A549 (cell line): ENCODE data around the gene KCNH8. TPM values are rescaled to one million over a fixed set of nuclear protein-coding genes. Genes with fewer than 3 reads are reported as not detected.
A peak's percentile ranks its signal among the peaks of the same experiment; 100 is the strongest.

Source experiments
- ATAC-seq, 2 experiments: fragments of 200-7000 bp in 1 of 2; fragments of >200 bp in 1 of 2; cut with Nextera tagmentation in 1 of 2; cut with Tn5 transposase in 1 of 2; 3 replicates each; pipeline versions ENCODE4 v1.8.0 to v1.9.1; 2018 to 2020; ENCODE audit warnings: mild to moderate bottlenecking in 1 of 2, moderate library complexity in 1 of 2
- CTCF ChIA-PET: fragments of 300-600 bp; sonication (Branson Sonifier 250); formaldehyde crosslinking; extraction: SDS; loops from one replicate; lab custom pipeline; 2021; ENCODE audit warnings: antibody characterized with exemption, inconsistent platforms; lab: Yijun Ruan, JAX
- POLR2A ChIA-PET: fragments of 350-600 bp; formaldehyde crosslinking; extraction: SDS; loops from one replicate; lab custom pipeline; 2021; ENCODE audit warnings: antibody characterized with exemption, inconsistent platforms; lab: Yijun Ruan, JAX
- DNase-seq, 2 experiments: peaks; one replicate each; pipeline versions ENCODE4 v3.0.0 to v3.0.0-alpha.2; 2011 to 2016; ENCODE audit warnings: low read depth in 1 of 2, low spot score in 1 of 2
- FAIRE-seq: peaks from 2 replicates; lab custom pipeline; 2011; peaks lifted over from hg19 to GRCh38; lab: Jason Lieb, UNC
- H3K27ac ChIP-seq, 2 experiments: fragments of >200 bp; sonication (Bioruptor Twin); formaldehyde crosslinking; 3 replicates each; pipeline ENCODE4 v1.5.1; 2016 to 2017
- H3K4me1 ChIP-seq: fragments of >200 bp; sonication (Bioruptor Twin); formaldehyde crosslinking; 3 replicates; pipeline ENCODE4 v1.6.1; 2016
- H3K4me2 ChIP-seq: fragments of >200 bp; sonication (Bioruptor Twin); formaldehyde crosslinking; 3 replicates; pipeline ENCODE4 v1.6.1; 2016
- H3K4me3 ChIP-seq: fragments of >200 bp; sonication (Bioruptor Twin); formaldehyde crosslinking; 3 replicates; pipeline ENCODE4 v1.5.1; 2016
- H3K9me3 ChIP-seq: fragments of >200 bp; sonication (Bioruptor Twin); formaldehyde crosslinking; 3 replicates; pipeline ENCODE4 v1.6.1; 2016
- CBX8 ChIP-seq: fragments of 200-600 bp; sonication (generic); IDR thresholded peaks from 2 replicates; pipeline ENCODE4 v1.6.1; 2016
- CEBPB ChIP-seq, 2 experiments: fragments of >200 bp in 1 of 2; sonication (Bioruptor Twin) in 1 of 2; formaldehyde crosslinking in 1 of 2; IDR thresholded peaks; 2 replicates each; pipeline ENCODE4 v1.6.1; 2012 to 2016
- EHF ChIP-seq: fragments of 250-450 bp; sonication (Bioruptor Pico); IDR thresholded peaks from 2 replicates; pipeline ENCODE4 v1.5.0; 2020; ENCODE audit warnings: mild to moderate bottlenecking
- ESRRA ChIP-seq: fragments of 150-350 bp; IDR thresholded peaks from 2 replicates; pipeline ENCODE4 v1.6.1; 2014; ENCODE audit warnings: mild to moderate bottlenecking, low read length, borderline replicate concordance
- FOXS1 ChIP-seq: fragments of 250-450 bp; sonication (Bioruptor Pico); IDR thresholded peaks from 2 replicates; pipeline ENCODE4 v1.5.0; 2020; ENCODE audit warnings: mild to moderate bottlenecking, moderate library complexity
- GATA3 ChIP-seq: IDR thresholded peaks from 2 replicates; pipeline ENCODE4 v1.6.1; 2012; ENCODE audit warnings: borderline replicate concordance
- HDAC2 ChIP-seq: fragments of 200-600 bp; sonication (generic); IDR thresholded peaks from 2 replicates; pipeline ENCODE4 v1.6.1; 2016
- HOXA7 ChIP-seq: fragments of 250-450 bp; sonication (Bioruptor Pico); IDR thresholded peaks from 2 replicates; pipeline ENCODE4 v1.5.0; 2020; ENCODE audit warnings: mild to moderate bottlenecking, moderate library complexity
- HOXB5 ChIP-seq: fragments of 250-450 bp; sonication (Bioruptor Pico); IDR thresholded peaks from 2 replicates; pipeline ENCODE4 v1.5.0; 2020; ENCODE audit warnings: mild to moderate bottlenecking, moderate library complexity
- JUN ChIP-seq, 2 experiments: fragments of >200 bp; sonication (Bioruptor Twin); formaldehyde crosslinking; IDR thresholded peaks; 2 replicates in 1 of 2; 3 replicates in 1 of 2; pipeline ENCODE4 v1.6.1; 2016 to 2017
- JUNB ChIP-seq: fragments of >200 bp; sonication (Bioruptor Twin); formaldehyde crosslinking; IDR thresholded peaks from 2 replicates; pipeline ENCODE4 v1.6.1; 2016
- MAZ ChIP-seq: fragments of 150-350 bp; IDR thresholded peaks from 2 replicates; pipeline ENCODE4 v1.6.1; 2014; ENCODE audit warnings: antibody characterized with exemption, low read depth, low read length, borderline replicate concordance
- MYC ChIP-seq: IDR thresholded peaks from 2 replicates; pipeline ENCODE4 v1.6.1; 2012; ENCODE audit warnings: mild to moderate bottlenecking, inconsistent platforms, low read length, improper control_type of control experiment, borderline replicate concordance
- NPAS2 ChIP-seq: fragments of 250-450 bp; sonication (Bioruptor Pico); IDR thresholded peaks from 2 replicates; pipeline ENCODE4 v1.8.0; 2022; ENCODE audit warnings: mild to moderate bottlenecking, moderate library complexity, borderline replicate concordance
- NR3C1 ChIP-seq: fragments of >200 bp; sonication (Bioruptor Twin); formaldehyde crosslinking; IDR thresholded peaks from 3 replicates; pipeline ENCODE4 v1.6.1; 2017
- RARB ChIP-seq: fragments of 250-450 bp; sonication (Bioruptor Pico); IDR thresholded peaks from 2 replicates; pipeline ENCODE4 v1.8.0; 2021; ENCODE audit warnings: mild to moderate bottlenecking, moderate library complexity
- RCOR1 ChIP-seq: fragments of 150-350 bp; IDR thresholded peaks from 2 replicates; pipeline ENCODE4 v1.6.1; 2014; ENCODE audit warnings: antibody characterized with exemption, low read length, low read depth
- RFX5 ChIP-seq: fragments of 450-650 bp; IDR thresholded peaks from 2 replicates; pipeline ENCODE4 v1.7.1; 2014; ENCODE audit warnings: antibody characterized with exemption, mild to moderate bottlenecking, moderate library complexity
- RNF2 ChIP-seq: fragments of 200-600 bp; sonication (generic); IDR thresholded peaks from 2 replicates; pipeline ENCODE4 v1.6.1; 2016; ENCODE audit warnings: low read depth, mild to moderate bottlenecking, antibody characterized with exemption, moderate library complexity, borderline replicate concordance
- SMC3 ChIP-seq: fragments of >200 bp; sonication (Bioruptor Twin); formaldehyde crosslinking; IDR thresholded peaks from 3 replicates; pipeline ENCODE4 v1.6.1; 2018; ENCODE audit warnings: inconsistent platforms
- SREBF2 ChIP-seq: fragments of 450-650 bp; IDR thresholded peaks from 2 replicates; pipeline ENCODE4 v1.6.1; 2014; ENCODE audit warnings: mild to moderate bottlenecking, moderate library complexity
- ZC3H11A ChIP-seq: fragments of 450-650 bp; IDR thresholded peaks from 2 replicates; pipeline ENCODE4 v1.6.1; 2014; ENCODE audit warnings: antibody characterized with exemption, mild to moderate bottlenecking
- ZSCAN20 ChIP-seq: fragments of 250-450 bp; sonication (Bioruptor Pico); IDR thresholded peaks from 2 replicates; pipeline ENCODE4 v1.8.0; 2022; ENCODE audit warnings: mild to moderate bottlenecking, moderate library complexity
- WGBS: methylation state at CpG from one replicate; pipeline ENCODE4 v1.1.6; 2017; ENCODE audit errors: missing lambda C conversion rate; 5-methylcytosine and 5-hydroxymethylcytosine counted together
- polyA plus RNA-seq, 4 experiments: library from polyadenylated mRNA; depleted of rRNA in 3 of 4; stranded (reverse); fragments of >200 nt; fragmentation: RNase III in 1 of 4; extraction: RNeasy Plus Mini Kit Qiagen cat#74134 plus additional on column Dnase treatment in 1 of 4; gene quantifications; 2 replicates in 3 of 4; 3 replicates in 1 of 4; pipeline ENCODE4 v1.2.3, GENCODE V29; 2011 to 2017
- TF ChIP-seq, protein P1 (sequence below): fragments of >200 bp; sonication (Bioruptor Twin); formaldehyde crosslinking; IDR thresholded peaks from 3 replicates; pipeline ENCODE4 v1.5.1; 2016
- TF ChIP-seq, protein P2 (sequence below): IDR thresholded peaks from 2 replicates; pipeline ENCODE4 v1.6.1; 2012

The KCNH8 gene
- polyA plus RNA-seq, 2 of the 4 experiments (the other 2 are of a cell fraction) = 0.03 TPM; not detected in 1

DNA sequence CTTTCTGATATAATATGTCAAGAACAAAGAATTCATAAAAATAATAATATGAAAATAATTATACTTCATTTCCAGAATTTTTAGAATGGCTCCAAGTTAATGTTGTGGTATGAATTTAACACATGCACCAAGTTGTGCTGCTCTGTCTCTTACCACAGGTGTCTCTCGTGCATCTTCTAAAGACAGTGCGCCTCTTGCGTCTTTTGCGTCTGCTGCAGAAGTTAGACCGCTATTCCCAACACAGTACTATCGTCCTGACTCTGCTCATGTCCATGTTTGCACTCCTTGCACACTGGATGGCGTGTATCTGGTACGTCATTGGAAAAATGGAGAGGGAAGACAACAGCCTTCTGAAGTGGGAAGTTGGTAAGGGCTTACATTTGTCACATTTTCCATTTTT is 246.6 kb downstream of the KCNH8 start:
- DNase-seq (peak in 1 of 2 experiments; percentile 17), ATAC-seq (peak in 1 of 2 experiments; percentile 60; a peak in 2 of 6 replicates), FAIRE-seq (no peak)
- Histone ChIP-seq H3K4me2 (no peak overlapping the region), H3K4me3 (no peak overlapping the region), H3K9me3 (no peaks in the 10 kb centered on the region), H3K4me1 (no peaks in the 10 kb centered on the region), H3K27ac (no peak overlapping the region)
- 23% methylated on average over 8 of the region's 8 CpGs for WGBS
- POLR2A ChIA-PET = no interaction called here
- CTCF ChIA-PET = no interaction called here
- no peak for TF ChIP-seq SREBF2
- TF ChIP-seq FOXS1 = no peak
- no peak for TF ChIP-seq GATA3
- no peak for TF ChIP-seq CEBPB (IDR thresholded peaks at IDR 0.05)
- TF ChIP-seq NPAS2 (CRISPR knock-in tag) = no peak
- TF ChIP-seq, protein P1, sequence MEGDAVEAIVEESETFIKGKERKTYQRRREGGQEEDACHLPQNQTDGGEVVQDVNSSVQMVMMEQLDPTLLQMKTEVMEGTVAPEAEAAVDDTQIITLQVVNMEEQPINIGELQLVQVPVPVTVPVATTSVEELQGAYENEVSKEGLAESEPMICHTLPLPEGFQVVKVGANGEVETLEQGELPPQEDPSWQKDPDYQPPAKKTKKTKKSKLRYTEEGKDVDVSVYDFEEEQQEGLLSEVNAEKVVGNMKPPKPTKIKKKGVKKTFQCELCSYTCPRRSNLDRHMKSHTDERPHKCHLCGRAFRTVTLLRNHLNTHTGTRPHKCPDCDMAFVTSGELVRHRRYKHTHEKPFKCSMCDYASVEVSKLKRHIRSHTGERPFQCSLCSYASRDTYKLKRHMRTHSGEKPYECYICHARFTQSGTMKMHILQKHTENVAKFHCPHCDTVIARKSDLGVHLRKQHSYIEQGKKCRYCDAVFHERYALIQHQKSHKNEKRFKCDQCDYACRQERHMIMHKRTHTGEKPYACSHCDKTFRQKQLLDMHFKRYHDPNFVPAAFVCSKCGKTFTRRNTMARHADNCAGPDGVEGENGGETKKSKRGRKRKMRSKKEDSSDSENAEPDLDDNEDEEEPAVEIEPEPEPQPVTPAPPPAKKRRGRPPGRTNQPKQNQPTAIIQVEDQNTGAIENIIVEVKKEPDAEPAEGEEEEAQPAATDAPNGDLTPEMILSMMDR = no peak
- TF ChIP-seq, protein P2, sequence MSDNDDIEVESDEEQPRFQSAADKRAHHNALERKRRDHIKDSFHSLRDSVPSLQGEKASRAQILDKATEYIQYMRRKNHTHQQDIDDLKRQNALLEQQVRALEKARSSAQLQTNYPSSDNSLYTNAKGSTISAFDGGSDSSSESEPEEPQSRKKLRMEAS = no peak
- TF ChIP-seq HDAC2 = no peak
- TF ChIP-seq RNF2 = no peak

DNA sequence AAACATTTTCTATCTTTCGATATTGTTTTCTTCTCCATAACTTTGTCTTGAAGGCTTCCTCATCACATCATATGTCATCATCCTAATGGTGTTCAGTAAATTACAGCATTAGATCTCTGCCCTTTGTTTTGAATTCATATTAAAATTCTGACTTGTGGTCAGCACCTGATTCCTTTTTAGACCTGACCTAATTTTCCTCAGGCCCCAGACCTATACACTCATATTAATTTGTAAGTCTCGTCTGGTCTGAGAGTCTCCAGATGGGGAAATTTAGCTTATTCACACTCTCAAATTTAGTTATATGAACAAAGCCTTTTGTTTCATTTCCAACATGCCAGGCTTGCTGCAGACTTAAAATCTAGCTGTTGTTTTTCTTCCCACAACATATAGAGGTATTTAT is 248.4 kb downstream of the KCNH8 start:
- no peak for FAIRE-seq
- no peaks in the 10 kb centered on the region for H3K9me3 ChIP-seq
- 0% methylated on average over 2 of the region's 2 CpGs for WGBS
- H3K4me3 ChIP-seq = no peak overlapping the region
- DNase-seq = no peak
- no peak for ATAC-seq
- H3K4me2 ChIP-seq = no peak overlapping the region
- no peaks in the 10 kb centered on the region for H3K4me1 ChIP-seq
- TF ChIP-seq NPAS2 (CRISPR knock-in tag) (no peak), MAZ (no peak), SMC3 (no peak), EHF (CRISPR knock-in tag) (no peak), MYC (no peak), CBX8 (no peak), NR3C1 (no peak), SREBF2 (no peak), RCOR1 (no peak), JUN (IDR thresholded peaks at IDR 0.05) (no peak), JUNB (no peak), ZC3H11A (no peak), RARB (no peak), HOXB5 (CRISPR knock-in tag) (no peak), HOXA7 (no peak), ESRRA (no peak), RFX5 (no peak), ZSCAN20 (CRISPR knock-in tag) (no peak)
- TF ChIP-seq, protein P1 = no peak
- ChIA-PET CTCF (no interaction called here), POLR2A (no interaction called here)
- H3K27ac ChIP-seq = no peak overlapping the region
